ENCODE measurements around the gene IGFALS. TPM values are rescaled to one million over a fixed set of nuclear protein-coding genes. Genes with fewer than 3 reads are reported as not detected.
A peak's percentile ranks its signal among the peaks of the same experiment; 100 is the strongest.
"Not testable (repeated sequence)": the region's sequence is repeated elsewhere in the genome, so short reads cannot be mapped to it uniquely, and the experiment has no call there.

The IGFALS gene
- total RNA-seq, 1 donor from 2014 or later: 0.05 TPM

GRCh38 chr16:1818204-1818872, 24.8 kb upstream of the IGFALS start:
- no peak for DNase-seq (ENCODE audit: low read depth)

- no peak for DNase-seq (ENCODE audit: low read depth)
Measured at GRCh38 chr16:1817716-1818115, 24.2 kb upstream of the IGFALS start.

GRCh38 chr16:1817276-1817589, 23.7 kb upstream of the IGFALS start:
- no peak for DNase-seq (ENCODE audit: low read depth)

GRCh38 chr16:1816396-1817275, 23.1 kb upstream of the IGFALS start:
- no peak for DNase-seq (ENCODE audit: low read depth)

- DNase-seq (ENCODE audit: low read depth): no peak
Measured at GRCh38 chr16:1815461-1815860, 22.0 kb upstream of the IGFALS start.

GRCh38 chr16:1812732-1813163, 19.2 kb upstream of the IGFALS start:
- DNase-seq (ENCODE audit: low read depth): peak; percentile 61

- no peak for DNase-seq (ENCODE audit: low read depth)
Measured at GRCh38 chr16:1810536-1810935, 17.0 kb upstream of the IGFALS start.

- no peak for DNase-seq (ENCODE audit: low read depth)
Measured at GRCh38 chr16:1810106-1810505, 16.6 kb upstream of the IGFALS start.

- DNase-seq (ENCODE audit: low read depth): no peak
Measured at GRCh38 chr16:1809281-1809801, 15.8 kb upstream of the IGFALS start.

DNA sequence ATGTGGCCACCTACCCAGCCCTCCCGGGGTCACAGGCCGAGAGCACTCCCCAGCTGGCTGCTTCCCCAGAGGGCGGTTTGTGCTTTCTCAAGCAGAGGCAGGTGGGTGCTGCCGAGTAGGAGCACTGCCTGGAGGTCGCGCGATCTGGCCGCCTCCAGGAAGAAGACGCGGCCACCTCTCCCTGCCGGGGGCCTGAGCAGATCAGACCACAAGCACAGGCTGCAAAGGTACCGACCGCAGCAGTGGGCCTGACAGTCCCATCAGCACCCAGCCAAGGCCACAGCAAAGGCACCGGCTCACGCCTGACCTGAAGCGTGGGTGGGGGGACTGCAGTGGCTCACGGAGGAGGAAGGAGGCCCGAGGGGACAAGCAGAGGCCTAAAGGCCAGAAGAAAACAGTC, 15.2 kb upstream of the IGFALS start:
- no peak for DNase-seq (ENCODE audit: low read depth)

DNA sequence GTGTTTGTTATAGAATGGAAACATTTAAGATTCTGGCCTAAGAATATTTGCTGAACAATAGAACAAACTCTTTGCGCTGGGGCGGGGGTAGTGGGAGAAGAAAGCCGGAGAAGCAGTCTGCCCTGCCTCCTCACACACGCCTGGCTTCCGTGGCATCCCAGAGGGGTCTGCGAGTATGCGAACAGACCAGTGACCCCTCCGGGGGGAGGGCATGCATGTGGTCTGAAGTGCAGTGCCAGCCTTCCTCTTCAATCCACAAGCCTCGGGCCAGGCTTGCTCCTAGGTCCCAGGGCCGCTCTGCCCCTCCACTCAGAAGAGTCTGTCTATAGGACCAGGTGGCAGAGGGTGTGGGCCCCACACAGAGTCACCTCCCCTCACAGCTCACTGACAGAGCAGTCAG, 14.1 kb upstream of the IGFALS start:
- no peak for DNase-seq (ENCODE audit: low read depth)

DNA sequence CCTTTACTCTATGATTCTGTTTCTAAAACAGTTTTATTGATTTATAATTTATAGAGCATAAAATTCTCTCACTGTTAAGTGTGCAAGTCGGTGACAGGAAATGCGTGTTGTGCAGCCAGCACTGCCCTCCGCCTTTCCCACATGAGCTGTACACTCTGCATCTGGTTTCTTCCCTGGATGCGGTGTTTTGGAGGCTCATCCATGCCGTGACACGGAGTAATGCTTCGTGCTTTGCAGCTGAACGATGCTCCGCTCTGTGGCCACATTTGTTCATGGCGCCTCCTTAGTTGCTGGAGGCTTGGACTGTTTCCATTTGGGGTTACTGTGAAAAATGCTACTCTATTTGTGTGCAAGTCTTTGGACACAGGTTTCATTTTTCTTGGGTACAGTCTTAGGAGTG, 7.2 kb upstream of the IGFALS start:
- no peak for DNase-seq (ENCODE audit: low read depth)

DNA sequence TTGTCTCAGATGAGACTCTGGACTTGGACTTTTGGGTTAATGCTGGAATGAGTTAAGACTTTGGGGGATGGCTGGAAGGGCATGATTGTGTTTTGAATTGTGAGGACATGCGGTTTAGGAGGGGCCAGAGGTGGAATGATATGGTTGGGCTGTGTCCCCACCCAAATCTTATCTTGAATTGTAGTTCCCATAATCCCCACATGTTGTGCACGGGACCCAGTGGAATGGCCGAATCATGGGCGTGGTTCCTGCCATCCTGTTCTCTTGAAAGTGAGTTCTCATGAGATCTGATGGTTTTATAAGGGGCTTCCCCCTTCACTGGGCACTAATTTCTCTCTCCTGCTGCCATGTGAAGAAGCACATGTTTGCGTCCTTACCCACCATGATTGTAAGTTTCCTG, 5.8 kb upstream of the IGFALS start:
- DNase-seq (ENCODE audit: low read depth): not testable (repeated sequence)

DNA sequence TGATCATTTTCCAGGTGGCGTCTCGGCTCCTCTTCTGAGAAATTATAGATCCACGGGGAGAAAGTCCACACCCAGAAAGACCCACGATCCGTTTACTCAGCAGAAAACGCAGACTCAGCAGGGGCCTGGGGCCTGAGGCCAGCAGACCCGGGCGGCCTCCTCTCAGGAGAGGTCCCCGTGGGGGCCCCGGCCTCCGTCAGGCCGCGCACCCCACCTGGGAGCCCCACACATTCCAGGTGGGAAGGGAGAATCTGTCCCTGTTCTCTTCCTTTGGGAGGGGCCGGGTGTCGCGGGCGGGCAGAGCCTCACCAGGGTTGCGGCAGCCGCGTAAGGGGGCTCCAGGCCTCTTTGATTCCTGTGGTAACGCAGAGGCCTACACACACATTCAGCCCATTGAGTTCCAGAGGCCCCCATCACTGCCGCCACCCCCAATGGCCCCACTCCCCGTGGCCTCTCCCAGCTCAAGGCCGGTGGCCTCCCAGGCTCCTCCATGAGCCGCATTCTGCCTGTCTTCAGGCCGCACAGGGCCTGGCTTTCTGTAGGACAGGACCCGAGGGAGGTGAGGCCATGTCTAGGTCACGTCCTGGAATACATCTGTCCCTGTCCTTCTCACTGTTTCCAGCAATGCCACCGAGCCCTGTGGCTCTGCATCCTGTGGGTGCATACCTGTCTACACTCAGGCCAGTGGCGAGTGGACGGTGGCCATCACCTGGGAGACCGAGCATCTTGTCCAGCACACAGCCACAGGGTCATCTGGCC, 1.6 kb upstream of the IGFALS start:
- DNase-seq (ENCODE audit: low read depth): no peak

GRCh38 chr16:1794221-1794871, 841 bp upstream of the IGFALS start:
- DNase-seq (ENCODE audit: low read depth): no peak

DNA sequence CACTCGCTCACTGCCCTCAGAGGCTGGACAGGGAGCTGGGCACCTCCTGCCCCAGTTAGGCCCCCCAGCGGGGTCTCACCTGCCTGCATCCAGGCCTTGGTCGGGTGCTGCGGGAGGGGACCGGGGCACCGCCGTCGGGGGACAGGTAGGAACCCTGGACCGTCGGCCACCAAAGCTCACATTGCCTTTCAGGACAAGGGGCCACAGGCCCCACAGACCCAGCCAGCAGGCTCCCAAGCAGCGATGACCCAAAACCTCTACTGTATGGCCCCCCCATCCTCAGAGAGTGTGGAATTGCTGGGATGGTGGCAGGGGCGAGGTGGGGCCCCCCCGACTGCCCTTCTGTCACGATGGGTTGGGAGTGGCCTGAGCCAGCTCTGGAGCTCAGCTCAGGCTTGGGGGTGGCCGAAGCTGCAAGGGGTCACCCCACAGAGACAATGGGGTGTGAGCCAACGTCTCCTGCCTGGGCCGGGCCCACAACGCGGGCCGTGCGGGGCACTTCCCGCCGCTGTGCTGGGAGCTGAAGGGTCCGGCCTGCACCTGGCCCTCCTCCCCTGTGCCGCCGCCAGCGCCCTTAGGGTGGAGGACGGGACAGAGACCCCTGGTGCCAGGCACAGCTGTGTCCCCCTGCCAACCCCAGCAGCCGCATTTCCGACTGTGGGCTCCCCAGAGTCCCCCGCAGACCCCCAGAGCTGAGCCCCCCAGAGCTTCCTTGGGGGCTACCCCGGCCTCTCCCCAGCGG, 498 bp downstream of the IGFALS start:
- no peak for DNase-seq (ENCODE audit: low read depth)

DNA sequence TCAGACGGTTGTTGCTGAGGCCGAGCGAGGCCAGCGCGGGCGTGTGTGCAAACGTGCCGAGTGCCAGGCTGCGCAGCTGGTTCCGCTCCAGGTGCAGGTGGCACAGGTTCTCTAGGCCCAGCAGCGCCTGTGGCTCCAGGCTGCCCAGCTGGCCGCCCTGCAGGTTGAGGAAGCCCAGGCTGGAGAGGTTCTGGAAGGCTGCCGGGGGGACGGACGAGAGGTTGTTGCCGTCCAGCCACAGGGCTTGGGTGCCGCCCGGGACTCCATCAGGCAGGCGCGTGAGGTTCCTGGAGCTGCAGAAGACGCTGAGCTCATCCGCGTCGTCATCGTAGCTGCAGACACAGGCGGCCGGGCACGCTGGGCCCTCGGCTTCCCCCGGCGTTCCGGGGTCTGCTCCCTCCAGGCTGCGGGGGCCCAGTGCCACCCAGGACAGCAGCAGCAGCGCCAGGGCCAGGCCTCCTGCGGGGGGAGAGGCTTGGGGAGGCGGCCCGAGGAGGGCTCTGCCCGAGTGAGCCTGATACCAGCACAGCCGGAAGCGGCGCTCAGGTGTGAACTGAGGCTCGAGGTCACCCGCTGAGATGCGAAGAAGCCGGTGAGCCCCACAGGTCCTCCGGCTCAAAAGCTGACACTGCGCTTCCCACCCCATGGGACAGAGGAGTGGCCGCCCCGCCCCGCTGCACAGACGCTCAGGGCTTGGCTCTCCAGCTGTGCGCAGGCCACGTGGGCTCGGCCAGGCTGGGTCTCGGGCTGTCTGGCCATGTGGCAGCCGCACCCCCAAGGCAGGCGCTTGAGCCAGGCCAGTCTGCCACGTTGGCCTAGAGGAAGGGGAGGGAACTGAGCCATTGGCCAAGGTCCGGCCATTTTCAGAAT, 1.3 kb downstream of the IGFALS start:
- DNase-seq (ENCODE audit: low read depth): no peak

DNA sequence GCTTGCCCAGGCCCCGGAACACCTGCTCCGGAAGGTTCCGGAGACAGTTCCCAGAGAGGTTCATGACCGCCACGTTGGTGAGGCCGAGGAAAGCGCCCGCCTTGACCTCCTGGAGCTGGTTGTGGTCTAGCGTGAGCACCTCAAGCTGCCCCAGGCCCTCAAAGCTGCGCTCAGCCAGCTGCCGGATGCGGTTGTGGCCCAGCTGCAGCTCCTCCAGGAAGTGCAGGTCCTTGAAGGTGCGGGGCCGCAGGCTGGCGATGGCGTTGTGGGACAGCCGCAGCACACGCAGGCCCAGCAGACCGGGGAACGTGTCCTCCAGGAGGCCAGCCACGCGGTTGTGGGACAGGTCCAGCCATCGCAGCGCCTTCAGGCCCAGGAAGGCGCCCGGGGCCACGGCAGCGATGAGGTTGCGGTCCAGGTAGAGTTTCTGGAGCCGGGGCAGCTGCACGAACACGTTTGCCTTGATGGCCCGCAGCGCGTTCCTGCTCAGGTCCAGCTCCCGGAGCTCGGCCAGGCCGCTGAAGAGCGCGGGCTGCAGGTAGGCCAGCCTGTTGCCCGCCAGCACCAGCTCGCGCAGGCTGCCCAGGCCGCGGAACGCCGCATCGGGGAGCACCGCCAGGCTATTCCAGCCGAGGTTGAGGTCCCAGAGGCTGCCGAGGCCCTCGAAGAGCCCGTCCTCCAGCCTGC, 2.1 kb downstream of the IGFALS start:
- no peak for DNase-seq (ENCODE audit: low read depth)

- DNase-seq (ENCODE audit: low read depth): no peak
Measured at GRCh38 chr16:1790611-1791255, 2.8 kb downstream of the IGFALS start.
